A549 (cell line): Measurements from ENCODE around the gene CCDC157.

Experiments used
- CHD2 ChIP-seq: fragments of 150-350 bp; IDR thresholded peaks from 2 replicates; pipeline ENCODE4 v1.6.1; 2014; ENCODE audit warnings: low read length; ENCODE audit not compliant: partially characterized antibody
- ESRRA ChIP-seq: fragments of 150-350 bp; IDR thresholded peaks from 2 replicates; pipeline ENCODE4 v1.6.1; 2014; ENCODE audit warnings: mild to moderate bottlenecking, low read length, borderline replicate concordance
- HDAC2 ChIP-seq: fragments of 200-600 bp; sonication (generic); IDR thresholded peaks from 2 replicates; pipeline ENCODE4 v1.6.1; 2016
- KDM1A ChIP-seq: fragments of 200-600 bp; sonication (generic); IDR thresholded peaks from 2 replicates; pipeline ENCODE4 v1.6.1; 2016; ENCODE audit warnings: low read depth, mild to moderate bottlenecking
- POLR2A ChIP-seq: IDR thresholded peaks from 2 replicates; pipeline ENCODE4 v1.6.1; 2012; ENCODE audit warnings: mild to moderate bottlenecking, low read length
- RFX5 ChIP-seq: fragments of 450-650 bp; IDR thresholded peaks from 2 replicates; pipeline ENCODE4 v1.7.1; 2014; ENCODE audit warnings: antibody characterized with exemption, mild to moderate bottlenecking, moderate library complexity
- TF ChIP-seq, protein P1 (sequence below): IDR thresholded peaks from 2 replicates; pipeline ENCODE4 v1.6.1; 2012
- TF ChIP-seq, protein P2 (sequence below): fragments of >200 bp; sonication (Bioruptor Twin); formaldehyde crosslinking; IDR thresholded peaks from 3 replicates; pipeline ENCODE4 v1.5.1; 2016
- TF ChIP-seq, protein P3 (sequence below): fragments of 150-350 bp; IDR thresholded peaks from 2 replicates; pipeline ENCODE4 v1.6.1; 2014; ENCODE audit warnings: low read depth, mild to moderate bottlenecking, low read length
- TF ChIP-seq, protein P4 (sequence below): fragments of 250-450 bp; sonication (Bioruptor Pico); IDR thresholded peaks from 2 replicates; pipeline ENCODE4 v1.5.0; 2021; ENCODE audit warnings: mild to moderate bottlenecking, moderate library complexity, borderline replicate concordance
- TF ChIP-seq, protein P5 (sequence below): IDR thresholded peaks from 2 replicates; pipeline ENCODE4 v1.6.1; 2012

DNA sequence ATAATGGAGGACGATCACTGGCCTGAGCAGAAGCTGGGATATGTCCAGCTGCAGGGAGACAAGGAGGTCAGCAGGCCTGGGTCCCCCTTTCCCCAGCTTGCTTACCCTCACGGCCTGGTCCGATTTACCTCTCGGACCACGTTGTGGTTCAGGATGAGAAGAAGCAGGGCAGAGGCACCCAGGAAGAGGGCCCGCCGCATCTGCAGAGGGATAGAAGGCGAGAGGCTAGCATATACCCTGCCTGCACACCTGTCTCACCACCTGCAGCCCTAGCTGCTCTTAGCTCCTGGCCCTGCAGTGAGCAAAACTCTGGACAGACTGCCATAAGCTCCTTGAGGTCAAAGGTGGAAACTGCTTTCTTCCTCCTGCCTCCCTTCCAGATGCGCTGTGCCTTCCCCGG, 29.1 kb downstream of the CCDC157 start:
- no peak for TF ChIP-seq POLR2A
- TF ChIP-seq RFX5, result no peak
- TF ChIP-seq, protein P1, sequence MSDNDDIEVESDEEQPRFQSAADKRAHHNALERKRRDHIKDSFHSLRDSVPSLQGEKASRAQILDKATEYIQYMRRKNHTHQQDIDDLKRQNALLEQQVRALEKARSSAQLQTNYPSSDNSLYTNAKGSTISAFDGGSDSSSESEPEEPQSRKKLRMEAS, result no peak
- no peak for TF ChIP-seq CHD2
- TF ChIP-seq, protein P2, sequence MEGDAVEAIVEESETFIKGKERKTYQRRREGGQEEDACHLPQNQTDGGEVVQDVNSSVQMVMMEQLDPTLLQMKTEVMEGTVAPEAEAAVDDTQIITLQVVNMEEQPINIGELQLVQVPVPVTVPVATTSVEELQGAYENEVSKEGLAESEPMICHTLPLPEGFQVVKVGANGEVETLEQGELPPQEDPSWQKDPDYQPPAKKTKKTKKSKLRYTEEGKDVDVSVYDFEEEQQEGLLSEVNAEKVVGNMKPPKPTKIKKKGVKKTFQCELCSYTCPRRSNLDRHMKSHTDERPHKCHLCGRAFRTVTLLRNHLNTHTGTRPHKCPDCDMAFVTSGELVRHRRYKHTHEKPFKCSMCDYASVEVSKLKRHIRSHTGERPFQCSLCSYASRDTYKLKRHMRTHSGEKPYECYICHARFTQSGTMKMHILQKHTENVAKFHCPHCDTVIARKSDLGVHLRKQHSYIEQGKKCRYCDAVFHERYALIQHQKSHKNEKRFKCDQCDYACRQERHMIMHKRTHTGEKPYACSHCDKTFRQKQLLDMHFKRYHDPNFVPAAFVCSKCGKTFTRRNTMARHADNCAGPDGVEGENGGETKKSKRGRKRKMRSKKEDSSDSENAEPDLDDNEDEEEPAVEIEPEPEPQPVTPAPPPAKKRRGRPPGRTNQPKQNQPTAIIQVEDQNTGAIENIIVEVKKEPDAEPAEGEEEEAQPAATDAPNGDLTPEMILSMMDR, result no peak
- TF ChIP-seq, protein P3, sequence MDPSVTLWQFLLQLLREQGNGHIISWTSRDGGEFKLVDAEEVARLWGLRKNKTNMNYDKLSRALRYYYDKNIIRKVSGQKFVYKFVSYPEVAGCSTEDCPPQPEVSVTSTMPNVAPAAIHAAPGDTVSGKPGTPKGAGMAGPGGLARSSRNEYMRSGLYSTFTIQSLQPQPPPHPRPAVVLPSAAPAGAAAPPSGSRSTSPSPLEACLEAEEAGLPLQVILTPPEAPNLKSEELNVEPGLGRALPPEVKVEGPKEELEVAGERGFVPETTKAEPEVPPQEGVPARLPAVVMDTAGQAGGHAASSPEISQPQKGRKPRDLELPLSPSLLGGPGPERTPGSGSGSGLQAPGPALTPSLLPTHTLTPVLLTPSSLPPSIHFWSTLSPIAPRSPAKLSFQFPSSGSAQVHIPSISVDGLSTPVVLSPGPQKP, result no peak
- TF ChIP-seq, protein P4, sequence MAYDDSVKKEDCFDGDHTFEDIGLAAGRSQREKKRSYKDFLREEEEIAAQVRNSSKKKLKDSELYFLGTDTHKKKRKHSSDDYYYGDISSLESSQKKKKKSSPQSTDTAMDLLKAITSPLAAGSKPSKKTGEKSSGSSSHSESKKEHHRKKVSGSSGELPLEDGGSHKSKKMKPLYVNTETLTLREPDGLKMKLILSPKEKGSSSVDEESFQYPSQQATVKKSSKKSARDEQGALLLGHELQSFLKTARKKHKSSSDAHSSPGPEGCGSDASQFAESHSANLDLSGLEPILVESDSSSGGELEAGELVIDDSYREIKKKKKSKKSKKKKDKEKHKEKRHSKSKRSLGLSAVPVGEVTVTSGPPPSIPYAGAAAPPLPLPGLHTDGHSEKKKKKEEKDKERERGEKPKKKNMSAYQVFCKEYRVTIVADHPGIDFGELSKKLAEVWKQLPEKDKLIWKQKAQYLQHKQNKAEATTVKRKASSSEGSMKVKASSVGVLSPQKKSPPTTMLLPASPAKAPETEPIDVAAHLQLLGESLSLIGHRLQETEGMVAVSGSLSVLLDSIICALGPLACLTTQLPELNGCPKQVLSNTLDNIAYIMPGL (CRISPR knock-in tag), result no peak
- TF ChIP-seq, protein P5, sequence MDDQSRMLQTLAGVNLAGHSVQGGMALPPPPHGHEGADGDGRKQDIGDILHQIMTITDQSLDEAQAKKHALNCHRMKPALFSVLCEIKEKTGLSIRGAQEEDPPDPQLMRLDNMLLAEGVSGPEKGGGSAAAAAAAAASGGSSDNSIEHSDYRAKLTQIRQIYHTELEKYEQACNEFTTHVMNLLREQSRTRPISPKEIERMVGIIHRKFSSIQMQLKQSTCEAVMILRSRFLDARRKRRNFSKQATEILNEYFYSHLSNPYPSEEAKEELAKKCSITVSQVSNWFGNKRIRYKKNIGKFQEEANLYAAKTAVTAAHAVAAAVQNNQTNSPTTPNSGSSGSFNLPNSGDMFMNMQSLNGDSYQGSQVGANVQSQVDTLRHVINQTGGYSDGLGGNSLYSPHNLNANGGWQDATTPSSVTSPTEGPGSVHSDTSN, result no peak
- no peak for TF ChIP-seq KDM1A
- TF ChIP-seq HDAC2, result no peak
- TF ChIP-seq ESRRA, result no peak
